ENCODE data around the gene DMPK.

DNA sequence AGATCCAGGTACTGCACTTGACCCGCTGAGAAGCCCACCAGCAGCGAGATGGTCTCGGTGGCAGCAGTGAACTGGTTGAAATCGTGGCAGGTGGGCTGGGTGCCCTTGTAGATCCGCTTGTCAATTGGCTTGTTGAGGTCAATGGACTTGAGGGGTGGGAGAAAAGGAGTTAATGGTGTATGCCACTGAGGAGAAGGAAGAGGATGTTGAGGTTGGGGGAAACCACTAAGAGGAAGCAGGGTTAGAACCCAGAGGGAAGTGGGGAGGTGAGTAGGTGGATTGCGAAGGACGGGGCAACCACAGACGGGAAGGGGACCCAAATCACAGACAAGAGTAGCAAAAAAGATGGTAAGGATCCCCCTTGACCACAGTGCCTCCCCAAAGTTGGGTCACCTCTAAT is 8.7 kb upstream of the DMPK start:
- TF ChIP-seq ARNT (IDR thresholded peaks at IDR 0.05) (no peak), FOXM1 (IDR thresholded peaks at IDR 0.05; ENCODE audit: borderline replicate concordance) (no peak)

All from HEK293T (cell line).